Natural killer cell treated with Interleukin-12 subunit alpha and Interleukin-12 subunit beta and Interleukin-15 and Interleukin-18, amount 100 ng/mL, for 72 hours (primary cell): ENCODE measurements around the gene C1R. TPM values are rescaled to one million over a fixed set of nuclear protein-coding genes. Genes with fewer than 3 reads are reported as not detected.
"Not testable (repeated sequence)": the region's sequence is repeated elsewhere in the genome, so short reads cannot be mapped to it uniquely, and the experiment has no call there.

Experiments
- ATAC-seq, 2 donors: fragments of 150-1000 bp; cut with Tn5 transposase in 1 of 2; sonication (Bioruptor Pico), chemical (Tn5 transposase) in 1 of 2; 2 replicates each; pipeline ENCODE4 v1.10.0; 2021
- DNase-seq: peaks from one replicate; pipeline ENCODE4 v3.0.0; 2022; ENCODE audit warnings: low spot score
- H3K27ac Mint-ChIP-seq, 2 donors: 1 replicate in 1 of 2; 2 replicates in 1 of 2; pipeline ENCODE4 v1.8.0; 2022; ENCODE audit warnings: mixed read lengths in 2 of 2, mild to moderate bottlenecking in 1 of 2, moderate library complexity in 1 of 2
- H3K27me3 Mint-ChIP-seq, 2 donors: 1 replicate in 1 of 2; 2 replicates in 1 of 2; pipeline ENCODE4 v1.8.0; 2022; ENCODE audit warnings: mixed read lengths in 2 of 2
- H3K36me3 Mint-ChIP-seq: one replicate; pipeline ENCODE4 v1.8.0; 2022; ENCODE audit warnings: mixed read lengths
- H3K4me1 Mint-ChIP-seq, 2 donors: 1 replicate in 1 of 2; 2 replicates in 1 of 2; pipeline ENCODE4 v1.8.0; 2022; ENCODE audit warnings: low read depth in 2 of 2, mixed read lengths in 2 of 2, mild to moderate bottlenecking in 1 of 2
- H3K4me3 Mint-ChIP-seq: one replicate; pipeline ENCODE4 v1.8.0; 2022; ENCODE audit warnings: mixed read lengths
- H3K9me3 Mint-ChIP-seq: 2 replicates; pipeline ENCODE4 v1.8.0; 2022; ENCODE audit warnings: mixed read lengths
- total RNA-seq, 2 donors: library from RNA; stranded (reverse); gene quantifications; one replicate each; pipeline ENCODE4 v1.2.3, GENCODE V29; 2022

The C1R gene
- total RNA-seq, 2 donors from 2014 or later: 1.6 to 1.7 TPM

DNA sequence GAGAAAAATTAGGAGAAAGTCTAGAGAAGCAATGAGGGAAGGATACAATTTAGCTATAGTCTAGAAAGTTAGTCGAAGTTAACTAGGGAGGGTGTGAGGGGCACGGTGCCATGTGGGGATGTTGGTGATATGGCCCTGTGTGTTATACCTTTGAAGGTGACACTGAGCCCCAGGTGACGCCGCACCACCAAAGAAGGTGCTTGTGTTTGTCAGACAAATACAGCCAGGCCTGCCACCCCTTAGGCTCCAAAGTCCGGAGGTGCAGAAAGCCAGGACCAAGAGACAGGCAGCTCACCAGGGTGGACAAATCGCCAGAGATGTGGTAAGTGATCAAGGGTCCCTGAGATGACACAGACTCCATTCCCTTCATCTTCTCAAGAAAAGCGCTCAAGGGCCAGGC lies 30.6 kb downstream of the C1R start:
- Mint-ChIP-seq H3K36me3 (no peaks in the 10 kb centered on the region), H3K4me1 (no peaks in the 10 kb centered on the region), H3K27me3 (peaks cover 13 to 14% of the 10 kb centered on the region in 2 donors), H3K27ac (no peak overlapping the region), H3K4me3 (no peak overlapping the region), H3K9me3 (no peaks in the 10 kb centered on the region)
- DNase-seq (no peak), ATAC-seq (no peak)

DNA sequence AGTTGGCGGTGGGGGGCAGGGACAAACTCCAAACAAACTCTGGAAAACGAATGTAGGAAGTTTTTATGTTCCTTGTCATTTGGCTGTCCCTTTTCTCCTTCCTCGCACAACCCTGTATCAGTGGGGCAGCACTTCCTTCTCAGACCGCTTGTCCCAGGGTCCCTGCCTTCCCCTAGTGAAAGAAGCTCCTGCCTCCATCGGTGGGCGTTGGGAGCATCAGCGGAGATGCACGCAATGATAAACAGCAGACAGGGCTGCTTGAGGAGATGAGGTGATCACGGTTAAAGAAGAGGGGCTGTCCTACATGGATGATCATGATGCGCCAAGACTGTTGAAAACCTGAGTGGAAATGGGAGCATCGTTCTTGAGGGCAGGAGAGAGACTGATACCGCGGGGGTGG lies 31.1 kb downstream of the C1R start:
- Mint-ChIP-seq H3K4me3 (no peak overlapping the region), H3K36me3 (no peaks in the 10 kb centered on the region), H3K27ac (no peak overlapping the region), H3K4me1 (no peaks in the 10 kb centered on the region), H3K9me3 (no peaks in the 10 kb centered on the region), H3K27me3 (peaks cover 13 to 14% of the 10 kb centered on the region in 2 donors)
- no peak for ATAC-seq
- no peak for DNase-seq

DNA sequence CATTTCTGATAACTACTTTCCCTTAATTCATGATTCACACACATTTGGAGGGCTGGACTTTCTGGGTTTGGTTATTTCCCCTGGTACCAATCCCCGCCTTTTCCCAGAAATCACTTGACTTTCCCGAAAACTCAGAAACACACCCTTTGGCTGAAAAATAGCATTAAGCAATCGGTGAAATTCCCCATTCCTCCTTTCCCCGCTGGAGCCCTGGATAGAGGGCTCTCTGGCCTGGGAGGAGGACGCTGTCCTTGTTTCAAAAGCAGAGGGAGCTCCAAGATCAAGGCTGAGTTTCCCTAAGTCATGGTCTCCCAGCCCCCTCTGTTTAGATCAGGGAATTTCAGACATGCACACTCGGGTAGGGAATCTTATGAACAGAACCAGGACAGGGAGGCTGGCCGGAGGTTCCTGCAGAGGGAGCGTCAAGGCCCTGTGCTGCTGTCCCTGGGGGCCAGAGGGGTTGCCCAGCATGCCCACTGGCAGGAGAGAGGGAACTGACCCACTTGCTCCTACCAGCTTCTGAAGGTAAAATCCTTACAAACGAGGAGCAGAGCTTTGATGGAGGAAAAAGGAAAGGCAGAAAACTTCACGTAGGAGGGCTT lies 31.8 kb downstream of the C1R start, which contains the start of gene C1S:
Gene C1S, plus strand, starts transcription at position 366 of the 602 bp plus-strand sequence. CDS start 1,195 bp downstream, outside the sequence.
- Mint-ChIP-seq H3K9me3 (no peaks in the 10 kb centered on the region), H3K4me1 (no peaks in the 10 kb centered on the region), H3K27me3 (peaks cover 9 to 10% of the 10 kb centered on the region in 2 donors), H3K27ac (no peak within 1 kb of the TSS), H3K36me3 (no peaks in the 10 kb centered on the region), H3K4me3 (no peak within 1 kb of the TSS)
- no peak for DNase-seq
- no peak for ATAC-seq

DNA sequence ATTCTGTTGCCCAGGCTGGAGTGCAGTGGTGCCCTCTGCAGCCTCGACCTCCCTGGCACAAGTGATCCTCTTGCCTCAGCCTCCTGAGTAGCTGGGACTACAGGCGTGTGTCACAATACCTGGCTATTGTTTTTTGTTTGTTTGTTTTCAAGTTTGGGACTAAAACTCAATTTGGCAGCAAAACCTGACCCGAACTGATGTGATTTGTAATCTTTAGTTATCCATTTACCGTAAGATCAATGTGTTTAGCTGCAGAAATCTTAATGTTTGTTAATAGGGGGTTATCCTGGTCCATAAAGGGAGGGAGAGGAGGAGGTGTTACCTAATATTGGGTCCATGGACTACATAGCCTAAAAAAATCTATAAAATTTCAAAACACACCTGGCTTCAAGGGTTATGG lies 32.5 kb downstream of the C1R start:
- H3K4me1 Mint-ChIP-seq: no peaks in the 10 kb centered on the region
- H3K4me3 Mint-ChIP-seq: no peak overlapping the region
- H3K27ac Mint-ChIP-seq: no peak overlapping the region
- peaks cover 11 to 14% of the 10 kb centered on the region in 2 donors for H3K27me3 Mint-ChIP-seq
- no peaks in the 10 kb centered on the region for H3K36me3 Mint-ChIP-seq
- ATAC-seq (no peak), DNase-seq (no peak)
- no peaks in the 10 kb centered on the region for H3K9me3 Mint-ChIP-seq

DNA sequence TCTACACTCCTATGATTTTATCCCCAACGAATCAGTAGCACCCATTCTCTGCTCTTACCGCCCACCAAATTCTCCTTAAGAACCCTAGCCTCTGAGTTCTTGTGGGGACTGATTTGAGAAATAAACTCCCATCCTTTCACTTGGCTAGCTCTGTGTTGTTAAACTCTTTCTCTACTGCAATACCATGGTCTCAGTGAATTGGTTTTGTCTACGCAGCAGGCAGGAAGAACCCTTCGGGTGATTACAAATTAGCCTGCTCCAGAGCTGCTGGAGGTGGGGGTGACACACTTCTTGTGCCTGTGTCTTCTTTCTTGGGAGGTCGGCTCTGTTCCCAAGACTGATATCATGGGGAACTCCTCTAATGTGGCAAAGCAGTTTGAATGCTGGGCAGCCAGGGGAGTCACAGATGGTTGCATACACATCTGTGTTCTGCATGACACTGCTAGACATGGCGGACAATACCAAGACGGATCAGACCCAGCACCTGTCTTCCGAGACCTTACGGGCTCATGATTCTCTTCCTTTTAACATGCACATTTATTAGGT lies 33.3 kb downstream of the C1R start:
- H3K4me1 Mint-ChIP-seq: no peaks in the 10 kb centered on the region
- H3K36me3 Mint-ChIP-seq: no peaks in the 10 kb centered on the region
- peaks cover 19 to 20% of the 10 kb centered on the region in 2 donors for H3K27me3 Mint-ChIP-seq
- H3K4me3 Mint-ChIP-seq: no peak overlapping the region
- no peak for ATAC-seq
- no peak for DNase-seq
- H3K9me3 Mint-ChIP-seq: no peaks in the 10 kb centered on the region
- no peak overlapping the region for H3K27ac Mint-ChIP-seq

DNA sequence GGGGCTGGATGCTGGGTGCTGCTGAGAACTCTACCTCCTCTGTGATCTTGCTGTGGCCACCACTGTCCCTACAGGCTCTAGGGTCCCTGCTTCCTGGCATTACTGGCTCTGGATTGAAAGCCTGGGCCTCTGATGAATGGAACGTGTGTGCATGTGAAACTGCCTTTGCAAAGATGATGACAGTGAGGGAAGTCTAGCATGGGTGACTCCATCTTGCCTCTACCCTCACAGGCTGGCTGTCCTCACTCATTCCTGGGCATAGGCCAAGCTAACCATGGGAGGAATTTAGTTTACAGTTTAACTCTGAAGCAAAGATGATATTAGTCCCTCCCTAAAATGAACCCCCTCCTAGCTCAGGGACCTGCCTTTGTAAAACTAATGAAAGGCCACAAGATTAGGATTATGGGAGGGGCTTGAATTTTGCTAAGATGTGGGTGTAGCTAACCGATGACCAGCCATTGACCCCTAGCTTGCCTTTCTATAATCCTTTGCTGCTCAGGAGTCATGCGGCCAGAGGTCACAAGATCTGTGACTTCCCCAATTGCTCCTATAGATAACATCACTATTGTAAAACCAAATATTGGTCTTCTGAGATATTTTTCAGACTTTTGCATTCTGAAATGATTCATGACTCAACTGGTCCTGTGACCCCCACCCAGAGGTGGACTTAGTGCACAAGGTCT lies 33.9 kb downstream of the C1R start:
- no peak for DNase-seq
- ATAC-seq: no peak
- no peaks in the 10 kb centered on the region for H3K9me3 Mint-ChIP-seq
- H3K27ac Mint-ChIP-seq: no peak overlapping the region
- no peak overlapping the region for H3K4me3 Mint-ChIP-seq
- peaks cover 19 to 25% of the 10 kb centered on the region in 2 donors for H3K27me3 Mint-ChIP-seq
- H3K36me3 Mint-ChIP-seq: no peaks in the 10 kb centered on the region
- no peaks in the 10 kb centered on the region for H3K4me1 Mint-ChIP-seq

DNA sequence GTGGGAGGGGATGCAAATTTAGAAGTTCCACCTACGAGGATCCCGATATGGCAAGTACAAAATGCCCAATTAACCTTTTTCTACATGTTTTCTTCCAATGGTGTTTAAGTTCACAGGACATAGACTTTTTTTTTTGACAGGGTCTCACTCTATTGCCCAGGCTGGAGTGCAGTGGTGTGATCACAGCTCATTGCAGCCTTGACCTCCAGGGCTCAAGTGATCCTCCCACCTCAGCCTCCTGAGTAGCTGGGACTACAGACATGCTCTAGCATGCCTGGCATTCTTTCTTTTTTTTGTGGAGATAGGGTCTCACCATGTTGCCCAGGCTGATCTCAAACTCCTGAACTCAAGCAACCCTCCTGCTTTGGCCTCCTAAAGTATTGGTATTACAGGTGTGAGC lies 36.5 kb downstream of the C1R start:
- ATAC-seq, H3K9me3 Mint-ChIP-seq, DNase-seq, H3K36me3 Mint-ChIP-seq, H3K4me1 Mint-ChIP-seq, H3K4me3 Mint-ChIP-seq, H3K27ac Mint-ChIP-seq: not testable (repeated sequence)
- peaks cover 20 to 47% of the 10 kb centered on the region in 2 donors for H3K27me3 Mint-ChIP-seq

DNA sequence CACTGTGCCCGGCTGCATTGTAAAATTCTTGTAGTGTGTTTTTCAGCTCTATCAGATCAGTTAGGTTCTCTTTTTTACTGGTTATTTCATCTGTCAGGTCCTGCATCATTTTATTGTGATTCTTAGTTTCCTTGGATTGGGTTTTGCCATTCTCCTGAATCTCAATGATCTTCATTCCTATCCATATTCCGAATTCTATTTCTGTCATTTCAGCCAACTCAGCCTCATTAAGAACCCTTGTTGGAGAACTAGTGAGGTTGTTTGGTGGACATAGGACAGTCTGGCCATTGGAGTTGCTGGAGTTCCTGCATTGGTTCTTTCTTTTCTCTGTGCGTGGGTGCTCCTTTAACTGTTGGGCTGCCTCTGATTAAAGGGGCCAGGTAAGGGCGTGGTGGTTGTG lies 37.3 kb downstream of the C1R start:
- H3K36me3 Mint-ChIP-seq: no peaks in the 10 kb centered on the region
- H3K27ac Mint-ChIP-seq: no peak overlapping the region
- no peak for ATAC-seq
- H3K9me3 Mint-ChIP-seq: no peaks in the 10 kb centered on the region
- no peaks in the 10 kb centered on the region for H3K4me1 Mint-ChIP-seq
- DNase-seq: no peak
- peaks cover 20 to 45% of the 10 kb centered on the region in 2 donors for H3K27me3 Mint-ChIP-seq
- no peak overlapping the region for H3K4me3 Mint-ChIP-seq

DNA sequence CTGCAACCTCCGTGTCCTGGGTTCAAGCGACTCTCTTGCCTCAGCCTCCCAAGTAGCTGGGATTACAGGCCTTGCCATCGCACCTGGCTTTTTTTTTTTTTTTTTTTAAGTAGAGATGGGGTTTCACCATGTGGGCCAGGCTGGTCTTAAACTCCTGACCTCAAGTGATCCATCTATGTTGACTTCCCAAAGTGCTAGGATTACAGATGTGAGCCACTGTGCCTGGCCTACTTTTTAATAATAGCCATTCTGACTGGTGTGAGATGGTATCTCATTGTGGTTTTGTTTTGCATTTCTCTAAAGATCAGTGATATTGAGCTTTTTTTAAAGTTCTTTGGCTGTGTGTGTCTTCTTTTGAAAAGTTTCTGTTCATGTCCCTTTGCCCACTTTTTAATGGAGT lies 42.3 kb downstream of the C1R start:
- not testable (repeated sequence) for H3K27ac Mint-ChIP-seq, DNase-seq, H3K4me3 Mint-ChIP-seq, H3K4me1 Mint-ChIP-seq, H3K36me3 Mint-ChIP-seq, ATAC-seq, H3K9me3 Mint-ChIP-seq
- peaks cover 13 to 38% of the 10 kb centered on the region in 2 donors for H3K27me3 Mint-ChIP-seq

DNA sequence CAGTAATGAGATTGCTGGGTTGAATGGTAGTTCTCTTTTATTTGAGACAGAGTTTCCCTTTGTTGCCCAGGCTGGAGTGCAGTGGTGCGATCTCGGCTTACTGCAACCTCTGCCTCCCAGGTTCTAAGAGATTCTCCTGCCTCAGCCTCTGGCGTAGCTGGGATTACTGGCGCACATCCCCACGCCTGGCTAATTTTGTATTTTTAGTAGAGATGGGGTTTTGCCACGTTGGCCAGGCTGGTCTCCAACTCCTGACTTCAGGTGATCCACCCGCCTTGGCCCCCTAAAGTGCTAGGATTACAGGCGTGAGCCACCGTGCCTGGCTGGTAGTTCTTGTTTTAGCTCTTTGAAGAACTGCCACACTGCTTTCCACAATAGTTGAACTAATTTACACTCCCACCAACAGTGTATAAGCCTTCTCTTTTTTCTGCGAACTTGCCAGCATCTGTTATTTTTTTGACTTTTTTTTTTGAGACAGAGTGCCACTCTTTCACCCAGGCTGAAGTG lies 42.7 kb downstream of the C1R start:
- H3K27me3 Mint-ChIP-seq: peaks cover 11 to 33% of the 10 kb centered on the region in 2 donors
- not testable (repeated sequence) for ATAC-seq, H3K36me3 Mint-ChIP-seq, H3K9me3 Mint-ChIP-seq, DNase-seq, H3K4me3 Mint-ChIP-seq, H3K4me1 Mint-ChIP-seq, H3K27ac Mint-ChIP-seq

DNA sequence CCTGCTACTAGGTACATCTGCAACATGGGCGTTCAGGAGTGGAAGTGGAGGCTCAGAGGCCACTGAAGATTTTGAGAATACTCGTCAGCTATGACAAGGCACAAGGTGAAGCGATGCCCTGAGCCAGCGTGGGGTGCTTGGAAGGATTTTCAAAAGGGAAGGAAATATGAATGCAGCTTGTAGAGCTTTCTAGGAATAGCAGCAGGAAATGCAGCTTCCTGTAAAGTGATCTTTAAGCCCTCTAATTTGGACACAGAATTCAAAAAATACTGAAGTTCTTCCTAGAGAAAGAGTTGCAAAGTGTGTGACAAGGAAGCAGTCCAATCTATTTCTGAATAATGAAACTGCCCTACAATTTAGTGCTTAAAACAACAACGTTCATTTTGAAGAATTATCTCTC lies 44.9 kb downstream of the C1R start:
- peaks cover 2 to 12% of the 10 kb centered on the region in 2 donors for H3K27me3 Mint-ChIP-seq
- no peak overlapping the region for H3K4me3 Mint-ChIP-seq
- peaks cover 0 to 7% of the 10 kb centered on the region in 2 donors for H3K4me1 Mint-ChIP-seq
- DNase-seq (no peak), ATAC-seq (no peak)
- no peaks in the 10 kb centered on the region for H3K9me3 Mint-ChIP-seq
- H3K27ac Mint-ChIP-seq: no peak overlapping the region
- H3K36me3 Mint-ChIP-seq: no peaks in the 10 kb centered on the region

DNA sequence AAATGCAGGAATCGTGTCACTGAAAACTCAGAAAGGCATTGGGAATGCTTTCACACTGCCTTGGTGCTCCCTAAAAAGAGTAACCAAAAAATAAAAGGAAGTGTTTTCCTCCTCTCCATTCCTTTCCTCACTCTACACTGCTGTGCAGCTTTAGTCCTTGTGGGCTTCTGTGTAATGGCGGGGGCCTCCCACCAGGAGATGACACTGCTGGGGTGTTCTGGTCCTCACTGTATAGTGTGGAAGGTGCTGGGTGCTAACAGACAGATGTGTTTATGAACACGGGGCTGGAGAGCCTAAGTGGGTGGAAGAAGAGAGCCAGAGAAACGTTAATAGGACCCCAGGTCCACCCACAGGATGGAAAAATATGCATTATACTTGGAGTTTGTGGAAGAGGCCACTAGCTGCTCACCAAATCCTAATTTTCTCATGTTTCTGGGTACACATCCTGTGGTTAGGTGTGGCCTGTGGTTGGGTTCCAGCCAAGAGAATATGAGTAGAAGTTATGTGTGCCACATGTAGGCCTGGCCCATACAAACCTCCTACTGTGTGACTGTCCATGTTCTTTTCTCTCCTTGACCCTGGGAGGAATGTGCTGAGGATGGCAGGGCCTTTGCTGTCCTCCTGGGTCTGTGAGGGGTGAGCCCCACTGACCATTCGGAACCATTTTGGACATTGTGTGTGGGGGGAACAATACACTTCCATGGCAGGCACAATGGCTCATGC lies 45.7 kb downstream of the C1R start:
- H3K9me3 Mint-ChIP-seq: no peaks in the 10 kb centered on the region
- no peak overlapping the region for H3K4me3 Mint-ChIP-seq
- peaks cover 0 to 7% of the 10 kb centered on the region in 2 donors for H3K4me1 Mint-ChIP-seq
- no peaks in the 10 kb centered on the region for H3K36me3 Mint-ChIP-seq
- no peak for ATAC-seq
- H3K27ac Mint-ChIP-seq: no peak overlapping the region
- H3K27me3 Mint-ChIP-seq: peaks cover 2 to 5% of the 10 kb centered on the region in 2 donors
- no peak for DNase-seq

DNA sequence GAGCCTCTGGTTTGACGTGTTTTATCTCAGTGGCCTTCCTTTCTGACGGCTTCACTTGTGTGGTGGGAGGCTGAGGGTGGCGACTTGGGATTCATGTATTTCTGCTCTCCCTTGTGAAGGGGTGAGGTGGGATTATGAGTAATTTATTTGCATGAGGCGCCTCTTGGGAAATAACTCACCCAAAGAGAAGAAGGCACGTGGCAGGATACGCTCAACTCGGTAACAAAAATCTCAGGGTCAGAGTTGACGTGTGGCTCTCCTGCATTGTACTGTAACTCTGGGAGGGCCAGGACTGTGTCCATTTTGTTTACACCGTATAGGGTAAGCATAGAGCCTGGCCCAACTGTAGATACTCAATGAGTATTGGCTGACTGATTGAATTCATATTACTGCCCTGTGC lies 46.3 kb downstream of the C1R start:
- H3K4me3 Mint-ChIP-seq: no peak overlapping the region
- DNase-seq (no peak), ATAC-seq (no peak)
- H3K27me3 Mint-ChIP-seq: no peaks in the 10 kb centered on the region
- H3K9me3 Mint-ChIP-seq: no peaks in the 10 kb centered on the region
- no peaks in the 10 kb centered on the region for H3K36me3 Mint-ChIP-seq
- H3K4me1 Mint-ChIP-seq: peaks cover 0 to 7% of the 10 kb centered on the region in 2 donors
- no peak overlapping the region for H3K27ac Mint-ChIP-seq

DNA sequence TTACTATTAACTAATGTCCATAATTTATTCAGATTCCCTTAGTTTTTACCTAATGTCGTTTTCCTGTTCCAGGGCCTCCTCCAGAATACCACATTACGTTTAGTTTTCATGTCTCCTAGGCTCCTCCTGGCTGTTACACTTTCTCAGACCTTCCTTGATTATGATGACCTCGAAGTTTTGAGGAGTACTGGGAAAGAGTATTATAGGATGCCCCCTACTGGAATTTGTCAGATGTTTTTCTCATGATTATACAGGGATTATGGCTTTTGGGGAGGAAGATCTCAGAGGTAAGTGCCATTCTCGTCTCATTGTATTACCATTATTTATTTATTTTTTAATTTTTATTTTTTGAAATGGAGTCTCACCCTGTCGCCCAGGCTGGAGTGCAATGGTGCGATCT lies 49.4 kb downstream of the C1R start:
- Mint-ChIP-seq H3K9me3 (no peaks in the 10 kb centered on the region), H3K27me3 (no peaks in the 10 kb centered on the region), H3K4me1 (peaks cover 0 to 7% of the 10 kb centered on the region in 2 donors), H3K36me3 (no peaks in the 10 kb centered on the region), H3K27ac (no peak overlapping the region), H3K4me3 (no peak overlapping the region)
- DNase-seq (no peak), ATAC-seq (no peak)
